H1 (cell line): Measurements from ENCODE around the gene LRRC56. TPM values are rescaled to one million over a fixed set of nuclear protein-coding genes. Genes with fewer than 3 reads are reported as not detected.

Experiments used
- POLR2A ChIP-seq, 2 experiments: IDR thresholded peaks; 1 replicate in 1 of 2; 2 replicates in 1 of 2; pipeline ENCODE4 v1.6.1; 2011; ENCODE audit warnings: low read depth in 2 of 2, low read length in 2 of 2, mild to moderate bottlenecking in 2 of 2; ENCODE audit errors: control extremely low read depth in 1 of 2
- SIN3A ChIP-seq, 2 experiments: IDR thresholded peaks in 1 of 2; conservative IDR thresholded peaks in 1 of 2; 2 replicates each; pipeline ENCODE4 v1.6.1; 2011 to 2012; ENCODE audit warnings: low read length in 2 of 2, improper control_type of control experiment in 1 of 2, low read depth in 1 of 2, mild to moderate bottlenecking in 1 of 2
- TAF7 ChIP-seq: optimal IDR thresholded peaks from 2 replicates; pipeline ENCODE3; 2011; ENCODE audit warnings: low read depth, mild to moderate bottlenecking, inconsistent platforms, low read length, moderate library complexity, borderline replicate concordance
- TBP ChIP-seq: IDR thresholded peaks from 2 replicates; pipeline ENCODE4 v1.6.1; 2011; ENCODE audit warnings: low read depth, low read length, improper control_type of control experiment
- polyA plus RNA-seq, 7 experiments: library from polyadenylated mRNA; depleted of rRNA in 3 of 7; stranded (reverse) in 5 of 7; unstranded in 2 of 7; fragments of >200 nt in 5 of 7; fragments of 200-250 nt in 2 of 7; gene quantifications; 1 replicate in 5 of 7; 2 replicates in 1 of 7; 4 replicates in 1 of 7; pipeline versions ENCODE4 v1.2.1 to v1.2.3, GENCODE V29; 2011 to 2013; ENCODE audit warnings: missing spikeins in 2 of 7, mixed read lengths in 2 of 7
- total RNA-seq: library from RNA; stranded (reverse); fragmentation: NEBNext Ultra II Directional; extraction: Animal tissue kit (Norgen Biotek cat#: 25700); gene quantifications from 2 replicates; pipeline ENCODE4 v1.2.1, GENCODE V29; 2021
- TF ChIP-seq, protein P1 (sequence below): IDR thresholded peaks from 2 replicates; pipeline ENCODE4 v1.6.1; 2011; ENCODE audit warnings: low read depth, mild to moderate bottlenecking, low read length; ENCODE audit not compliant: insufficient read depth
- TF ChIP-seq, protein P2 (sequence below): IDR thresholded peaks from 2 replicates; pipeline ENCODE4 v1.6.1; 2012; ENCODE audit warnings: inconsistent platforms
- TF ChIP-seq, protein P3 (sequence below): fragments of 300-600 bp; sonication (generic); IDR thresholded peaks from 2 replicates; pipeline ENCODE4 v1.7.1; 2012; ENCODE audit warnings: low read length, moderate library complexity, mild to moderate bottlenecking, inconsistent platforms; ENCODE audit not compliant: insufficient replicate concordance
- TF ChIP-seq, protein P4 (sequence below): IDR thresholded peaks from 2 replicates; pipeline ENCODE4 v1.6.1; 2012; ENCODE audit warnings: inconsistent platforms

LRRC56 gene
- total and polyA plus RNA-seq, 2 of the 8 experiments (the other 6 are each of a cell fraction or from before 2014, with no cell fraction given): 0.94 to 1.9 TPM

DNA sequence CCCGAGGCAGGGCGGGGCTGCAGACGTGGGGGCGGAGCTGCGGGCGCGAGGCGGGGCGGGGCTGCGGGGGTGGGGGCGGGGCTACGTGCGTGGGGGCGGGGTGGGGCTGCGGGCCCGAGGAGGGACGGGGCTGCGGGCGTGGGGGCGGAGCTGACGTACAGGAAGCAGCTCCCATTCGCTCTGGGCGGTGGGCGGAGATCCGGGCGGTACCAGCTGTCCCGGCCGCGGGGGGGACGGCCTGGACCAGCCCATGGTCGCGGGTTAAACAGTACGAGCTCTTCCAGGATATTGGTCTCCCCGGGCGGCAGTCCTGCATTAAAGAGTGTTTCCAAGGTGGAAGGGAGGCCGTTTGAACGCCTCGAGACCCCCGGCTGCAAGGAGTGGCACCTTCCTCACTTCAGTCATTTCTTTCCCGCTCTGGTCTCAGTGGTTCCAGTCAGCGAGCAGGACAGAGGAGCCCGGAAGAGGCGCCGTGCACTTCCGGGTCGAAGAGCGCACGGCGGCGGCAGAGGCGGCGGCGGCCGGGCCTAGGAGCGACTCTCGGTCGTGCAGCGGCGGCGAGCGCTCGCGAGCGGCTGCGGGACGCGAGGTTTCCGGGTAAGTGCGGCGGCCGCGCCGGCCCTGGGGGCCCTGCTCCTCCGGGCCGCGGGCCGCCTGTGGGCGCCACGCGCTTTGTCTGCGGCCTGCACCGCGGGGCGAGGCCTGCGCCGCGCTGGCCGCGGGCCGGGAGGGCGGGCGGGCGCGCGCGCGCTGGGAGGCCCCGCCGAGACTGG, 38.9 kb downstream of the LRRC56 start, which contains the start of gene PHRF1 (continued):
- TF ChIP-seq, protein P1, sequence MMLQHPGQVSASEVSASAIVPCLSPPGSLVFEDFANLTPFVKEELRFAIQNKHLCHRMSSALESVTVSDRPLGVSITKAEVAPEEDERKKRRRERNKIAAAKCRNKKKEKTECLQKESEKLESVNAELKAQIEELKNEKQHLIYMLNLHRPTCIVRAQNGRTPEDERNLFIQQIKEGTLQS: no peak
- TF ChIP-seq, protein P2, sequence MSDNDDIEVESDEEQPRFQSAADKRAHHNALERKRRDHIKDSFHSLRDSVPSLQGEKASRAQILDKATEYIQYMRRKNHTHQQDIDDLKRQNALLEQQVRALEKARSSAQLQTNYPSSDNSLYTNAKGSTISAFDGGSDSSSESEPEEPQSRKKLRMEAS: no peak
- TF ChIP-seq TBP: peak; percentile 96
- TF ChIP-seq POLR2A (IDR thresholded peaks at IDR 0.05; ENCODE audit: control extremely low read depth in 1 of 2, low read depth in 2 of 2, low read length in 2 of 2): peak in 1 of 2 experiments; percentile 92; a peak in 2 of 3 replicates
- TF ChIP-seq, protein P3, sequence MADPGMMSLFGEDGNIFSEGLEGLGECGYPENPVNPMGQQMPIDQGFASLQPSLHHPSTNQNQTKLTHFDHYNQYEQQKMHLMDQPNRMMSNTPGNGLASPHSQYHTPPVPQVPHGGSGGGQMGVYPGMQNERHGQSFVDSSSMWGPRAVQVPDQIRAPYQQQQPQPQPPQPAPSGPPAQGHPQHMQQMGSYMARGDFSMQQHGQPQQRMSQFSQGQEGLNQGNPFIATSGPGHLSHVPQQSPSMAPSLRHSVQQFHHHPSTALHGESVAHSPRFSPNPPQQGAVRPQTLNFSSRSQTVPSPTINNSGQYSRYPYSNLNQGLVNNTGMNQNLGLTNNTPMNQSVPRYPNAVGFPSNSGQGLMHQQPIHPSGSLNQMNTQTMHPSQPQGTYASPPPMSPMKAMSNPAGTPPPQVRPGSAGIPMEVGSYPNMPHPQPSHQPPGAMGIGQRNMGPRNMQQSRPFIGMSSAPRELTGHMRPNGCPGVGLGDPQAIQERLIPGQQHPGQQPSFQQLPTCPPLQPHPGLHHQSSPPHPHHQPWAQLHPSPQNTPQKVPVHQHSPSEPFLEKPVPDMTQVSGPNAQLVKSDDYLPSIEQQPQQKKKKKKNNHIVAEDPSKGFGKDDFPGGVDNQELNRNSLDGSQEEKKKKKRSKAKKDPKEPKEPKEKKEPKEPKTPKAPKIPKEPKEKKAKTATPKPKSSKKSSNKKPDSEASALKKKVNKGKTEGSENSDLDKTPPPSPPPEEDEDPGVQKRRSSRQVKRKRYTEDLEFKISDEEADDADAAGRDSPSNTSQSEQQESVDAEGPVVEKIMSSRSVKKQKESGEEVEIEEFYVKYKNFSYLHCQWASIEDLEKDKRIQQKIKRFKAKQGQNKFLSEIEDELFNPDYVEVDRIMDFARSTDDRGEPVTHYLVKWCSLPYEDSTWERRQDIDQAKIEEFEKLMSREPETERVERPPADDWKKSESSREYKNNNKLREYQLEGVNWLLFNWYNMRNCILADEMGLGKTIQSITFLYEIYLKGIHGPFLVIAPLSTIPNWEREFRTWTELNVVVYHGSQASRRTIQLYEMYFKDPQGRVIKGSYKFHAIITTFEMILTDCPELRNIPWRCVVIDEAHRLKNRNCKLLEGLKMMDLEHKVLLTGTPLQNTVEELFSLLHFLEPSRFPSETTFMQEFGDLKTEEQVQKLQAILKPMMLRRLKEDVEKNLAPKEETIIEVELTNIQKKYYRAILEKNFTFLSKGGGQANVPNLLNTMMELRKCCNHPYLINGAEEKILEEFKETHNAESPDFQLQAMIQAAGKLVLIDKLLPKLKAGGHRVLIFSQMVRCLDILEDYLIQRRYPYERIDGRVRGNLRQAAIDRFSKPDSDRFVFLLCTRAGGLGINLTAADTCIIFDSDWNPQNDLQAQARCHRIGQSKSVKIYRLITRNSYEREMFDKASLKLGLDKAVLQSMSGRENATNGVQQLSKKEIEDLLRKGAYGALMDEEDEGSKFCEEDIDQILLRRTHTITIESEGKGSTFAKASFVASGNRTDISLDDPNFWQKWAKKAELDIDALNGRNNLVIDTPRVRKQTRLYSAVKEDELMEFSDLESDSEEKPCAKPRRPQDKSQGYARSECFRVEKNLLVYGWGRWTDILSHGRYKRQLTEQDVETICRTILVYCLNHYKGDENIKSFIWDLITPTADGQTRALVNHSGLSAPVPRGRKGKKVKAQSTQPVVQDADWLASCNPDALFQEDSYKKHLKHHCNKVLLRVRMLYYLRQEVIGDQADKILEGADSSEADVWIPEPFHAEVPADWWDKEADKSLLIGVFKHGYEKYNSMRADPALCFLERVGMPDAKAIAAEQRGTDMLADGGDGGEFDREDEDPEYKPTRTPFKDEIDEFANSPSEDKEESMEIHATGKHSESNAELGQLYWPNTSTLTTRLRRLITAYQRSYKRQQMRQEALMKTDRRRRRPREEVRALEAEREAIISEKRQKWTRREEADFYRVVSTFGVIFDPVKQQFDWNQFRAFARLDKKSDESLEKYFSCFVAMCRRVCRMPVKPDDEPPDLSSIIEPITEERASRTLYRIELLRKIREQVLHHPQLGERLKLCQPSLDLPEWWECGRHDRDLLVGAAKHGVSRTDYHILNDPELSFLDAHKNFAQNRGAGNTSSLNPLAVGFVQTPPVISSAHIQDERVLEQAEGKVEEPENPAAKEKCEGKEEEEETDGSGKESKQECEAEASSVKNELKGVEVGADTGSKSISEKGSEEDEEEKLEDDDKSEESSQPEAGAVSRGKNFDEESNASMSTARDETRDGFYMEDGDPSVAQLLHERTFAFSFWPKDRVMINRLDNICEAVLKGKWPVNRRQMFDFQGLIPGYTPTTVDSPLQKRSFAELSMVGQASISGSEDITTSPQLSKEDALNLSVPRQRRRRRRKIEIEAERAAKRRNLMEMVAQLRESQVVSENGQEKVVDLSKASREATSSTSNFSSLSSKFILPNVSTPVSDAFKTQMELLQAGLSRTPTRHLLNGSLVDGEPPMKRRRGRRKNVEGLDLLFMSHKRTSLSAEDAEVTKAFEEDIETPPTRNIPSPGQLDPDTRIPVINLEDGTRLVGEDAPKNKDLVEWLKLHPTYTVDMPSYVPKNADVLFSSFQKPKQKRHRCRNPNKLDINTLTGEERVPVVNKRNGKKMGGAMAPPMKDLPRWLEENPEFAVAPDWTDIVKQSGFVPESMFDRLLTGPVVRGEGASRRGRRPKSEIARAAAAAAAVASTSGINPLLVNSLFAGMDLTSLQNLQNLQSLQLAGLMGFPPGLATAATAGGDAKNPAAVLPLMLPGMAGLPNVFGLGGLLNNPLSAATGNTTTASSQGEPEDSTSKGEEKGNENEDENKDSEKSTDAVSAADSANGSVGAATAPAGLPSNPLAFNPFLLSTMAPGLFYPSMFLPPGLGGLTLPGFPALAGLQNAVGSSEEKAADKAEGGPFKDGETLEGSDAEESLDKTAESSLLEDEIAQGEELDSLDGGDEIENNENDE: no peak
- peak; percentile 69 to 88; a peak in 1 of 4 replicates for TF ChIP-seq SIN3A (conservative IDR thresholded peaks at IDR 0.05 in 1 of 2, IDR thresholded peaks at IDR 0.05 in 1 of 2; ENCODE audit: low read depth in 1 of 2, low read length in 2 of 2)
- peak; percentile 99 for TF ChIP-seq TAF7
- TF ChIP-seq, protein P4, sequence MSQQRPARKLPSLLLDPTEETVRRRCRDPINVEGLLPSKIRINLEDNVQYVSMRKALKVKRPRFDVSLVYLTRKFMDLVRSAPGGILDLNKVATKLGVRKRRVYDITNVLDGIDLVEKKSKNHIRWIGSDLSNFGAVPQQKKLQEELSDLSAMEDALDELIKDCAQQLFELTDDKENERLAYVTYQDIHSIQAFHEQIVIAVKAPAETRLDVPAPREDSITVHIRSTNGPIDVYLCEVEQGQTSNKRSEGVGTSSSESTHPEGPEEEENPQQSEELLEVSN: peak; percentile 58
